Right kidney (tissue), 1 donor: ENCODE data around the gene COX4I1.
A peak's percentile ranks its signal among the peaks of the same experiment; 100 is the strongest.
"Not testable (repeated sequence)": the region's sequence is repeated elsewhere in the genome, so short reads cannot be mapped to it uniquely, and the experiment has no call there.

ENCODE experiments used
- DNase-seq: peaks from one replicate; pipeline ENCODE4 v3.0.0-alpha.2; 2016

The COX4I1 gene

DNA sequence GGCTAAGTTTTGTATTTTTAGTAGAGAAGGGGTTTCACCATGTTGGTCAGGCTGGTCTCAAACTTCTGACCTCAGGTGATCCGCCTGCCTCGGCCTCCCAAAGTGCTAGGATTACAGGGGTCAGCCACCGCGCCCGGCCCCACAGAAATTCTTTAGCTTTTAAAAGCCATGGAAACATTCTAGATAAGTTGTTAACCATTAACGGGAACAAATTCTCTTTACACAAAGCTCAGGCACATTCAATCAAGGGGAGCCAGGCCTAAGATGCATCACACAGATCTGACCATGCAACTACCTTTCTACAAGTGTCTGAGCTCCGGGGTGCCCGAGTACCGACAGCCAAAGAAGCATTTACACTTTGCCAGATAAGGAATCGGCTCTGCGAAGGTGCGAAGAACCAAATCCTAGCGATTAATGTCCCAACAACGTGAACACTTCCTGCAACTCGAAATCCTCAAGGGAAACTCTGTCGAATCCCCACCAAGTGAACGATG is 1.2 kb upstream of the COX4I1 start:
- no peak for DNase-seq

DNA sequence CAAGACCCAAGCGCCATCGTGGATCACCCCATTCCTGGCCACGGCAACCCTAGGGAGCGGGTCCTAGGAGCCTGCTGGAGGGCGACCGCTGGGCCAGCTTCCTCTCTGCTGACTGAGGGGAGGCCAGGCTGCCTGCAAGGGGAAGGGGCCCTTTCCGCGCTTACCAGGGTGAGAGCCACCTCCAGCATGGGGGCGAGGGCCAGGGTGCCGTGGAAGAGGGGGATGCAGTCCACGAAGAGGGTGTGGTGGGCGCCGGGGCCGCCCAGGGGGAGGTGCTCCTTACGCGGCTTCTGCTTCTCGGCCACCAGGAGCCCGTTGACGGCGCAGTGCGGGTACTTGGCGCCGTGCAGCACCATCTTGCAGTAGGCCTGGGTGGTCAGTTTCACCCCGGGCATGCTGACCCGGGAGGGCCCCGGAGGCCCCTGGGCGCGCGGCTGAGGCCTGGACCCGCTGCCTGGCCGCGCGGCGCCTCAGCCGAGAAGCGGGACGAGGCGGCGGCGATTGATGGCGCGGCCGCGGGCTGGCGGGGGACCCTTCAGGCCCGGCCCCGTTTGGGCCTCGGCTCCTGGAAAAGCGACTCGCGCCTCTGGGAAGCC is 496 bp upstream of the COX4I1 start:
- no peak for DNase-seq

DNA sequence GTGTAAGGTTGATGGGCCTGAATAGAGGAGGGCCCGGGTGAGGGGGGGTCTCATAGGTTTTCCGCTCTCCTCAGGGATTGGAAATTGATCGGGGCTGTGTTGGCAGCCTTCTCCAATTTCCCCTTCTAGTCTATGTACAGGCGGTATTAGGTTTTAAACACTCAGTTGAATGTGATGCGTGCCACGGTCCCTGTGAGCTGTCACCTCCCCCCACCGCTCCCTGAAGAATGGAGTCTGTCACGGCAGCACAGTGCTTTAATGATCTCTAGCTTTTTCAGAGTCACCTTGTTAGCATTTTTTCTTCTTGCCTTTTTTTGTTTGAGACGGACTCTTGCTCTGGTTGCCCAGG is 800 bp downstream of the COX4I1 start:
- no peak for DNase-seq

GRCh38 chr16:85803570-85803969 is 4.1 kb downstream of the COX4I1 start:
- DNase-seq = no peak

- no peak for DNase-seq
Measured at GRCh38 chr16:85805442-85806045, 6.0 kb downstream of the COX4I1 start.

DNA sequence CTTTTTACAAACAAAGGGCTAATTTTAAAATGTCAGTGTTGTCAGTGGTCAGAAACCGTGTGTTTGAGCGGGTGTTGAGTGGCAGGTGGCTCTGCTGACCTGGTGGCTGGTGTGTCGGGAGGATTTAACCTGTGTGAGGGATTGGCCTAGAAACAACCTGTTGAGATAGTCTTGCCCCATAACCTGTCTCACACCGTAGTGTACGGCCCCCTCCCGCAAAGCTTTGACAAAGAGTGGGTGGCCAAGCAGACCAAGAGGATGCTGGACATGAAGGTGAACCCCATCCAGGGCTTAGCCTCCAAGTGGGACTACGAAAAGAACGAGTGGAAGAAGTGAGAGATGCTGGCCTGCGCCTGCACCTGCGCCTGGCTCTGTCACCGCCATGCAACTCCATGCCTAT is 7.0 kb downstream of the COX4I1 start:
- no peak for DNase-seq

DNA sequence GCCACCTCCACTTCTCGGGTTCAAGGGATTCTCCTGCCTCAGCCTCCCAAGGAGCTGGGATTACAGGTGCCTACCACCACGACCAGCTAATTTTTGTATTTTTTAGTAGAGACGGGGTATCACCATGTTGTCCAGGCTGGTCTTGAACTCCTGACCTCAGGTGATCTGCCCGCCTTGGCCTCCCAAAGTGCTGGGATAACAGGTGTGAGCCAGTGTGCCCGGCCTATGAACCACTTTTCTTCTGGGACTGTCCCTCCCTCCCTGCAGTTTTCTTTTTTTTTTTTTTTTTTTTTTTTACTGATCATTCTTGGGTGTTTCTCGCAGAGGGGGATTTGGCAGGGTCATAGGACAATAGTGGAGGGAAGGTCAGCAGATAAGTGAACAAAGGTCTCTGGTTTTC is 7.8 kb downstream of the COX4I1 start:
- not testable (repeated sequence) for DNase-seq

- DNase-seq = not testable (repeated sequence)
Measured at GRCh38 chr16:85808104-85808503, 8.6 kb downstream of the COX4I1 start.

DNA sequence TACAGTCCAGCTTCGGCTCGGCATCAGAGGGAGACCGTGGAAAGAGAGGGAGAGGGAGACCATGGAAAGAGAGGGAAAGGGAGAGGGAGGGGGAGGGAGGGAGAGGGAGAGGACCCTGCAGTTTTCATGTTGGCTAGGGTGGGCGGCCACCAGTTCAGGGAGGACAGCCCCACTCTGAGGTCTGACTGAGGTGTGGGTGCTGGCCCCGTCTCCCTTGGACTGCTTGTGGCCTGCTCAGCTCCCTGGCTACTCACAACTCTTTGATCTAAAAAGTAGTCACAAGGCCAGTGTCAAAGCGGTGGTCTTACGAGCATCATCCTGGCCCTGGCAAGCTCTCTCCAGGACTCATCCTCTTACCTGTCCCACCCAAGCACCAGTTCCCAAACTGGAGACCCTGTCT is 9.4 kb downstream of the COX4I1 start:
- DNase-seq = no peak

DNA sequence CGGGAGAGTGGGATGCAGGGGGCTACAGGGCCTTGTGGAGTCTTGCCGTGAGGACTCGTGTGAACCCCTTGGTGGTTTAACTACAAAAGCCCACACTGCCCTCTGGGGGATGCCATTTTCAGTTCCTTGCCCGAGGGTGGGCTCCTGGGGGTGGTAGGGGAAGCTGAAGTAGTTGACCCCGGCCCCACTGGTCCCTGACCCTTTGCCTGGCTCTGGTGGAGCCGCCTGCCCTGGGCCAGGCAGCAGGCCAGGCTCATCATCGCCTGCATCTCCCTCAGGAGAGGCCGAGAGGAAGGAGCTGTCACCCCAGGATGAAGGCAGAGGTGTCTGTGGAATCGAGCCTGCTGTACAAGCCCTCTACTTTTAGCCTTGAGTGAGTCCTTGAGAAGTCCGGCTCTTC is 10.2 kb downstream of the COX4I1 start:
- no peak for DNase-seq

GRCh38 chr16:85810097-85810741 is 10.7 kb downstream of the COX4I1 start:
- no peak for DNase-seq

DNA sequence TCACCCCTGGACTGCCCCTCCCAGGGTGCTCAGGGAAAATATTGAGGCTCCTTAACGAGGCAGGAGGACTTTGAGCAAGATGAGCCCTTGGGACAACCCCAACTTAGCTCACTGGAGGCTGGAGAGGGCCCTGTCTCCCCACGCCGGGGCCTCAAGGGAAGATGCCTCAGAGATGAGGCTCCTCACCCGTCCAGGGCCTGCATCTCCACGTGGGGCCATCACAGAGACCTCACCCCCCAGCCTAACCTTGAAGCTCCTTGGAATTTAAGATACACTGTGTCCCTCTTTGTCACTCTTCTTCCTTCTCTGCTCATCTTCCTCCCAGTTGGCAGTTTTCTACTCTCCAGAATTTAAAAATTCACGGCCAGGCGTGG is 11.2 kb downstream of the COX4I1 start:
- DNase-seq = no peak

DNA sequence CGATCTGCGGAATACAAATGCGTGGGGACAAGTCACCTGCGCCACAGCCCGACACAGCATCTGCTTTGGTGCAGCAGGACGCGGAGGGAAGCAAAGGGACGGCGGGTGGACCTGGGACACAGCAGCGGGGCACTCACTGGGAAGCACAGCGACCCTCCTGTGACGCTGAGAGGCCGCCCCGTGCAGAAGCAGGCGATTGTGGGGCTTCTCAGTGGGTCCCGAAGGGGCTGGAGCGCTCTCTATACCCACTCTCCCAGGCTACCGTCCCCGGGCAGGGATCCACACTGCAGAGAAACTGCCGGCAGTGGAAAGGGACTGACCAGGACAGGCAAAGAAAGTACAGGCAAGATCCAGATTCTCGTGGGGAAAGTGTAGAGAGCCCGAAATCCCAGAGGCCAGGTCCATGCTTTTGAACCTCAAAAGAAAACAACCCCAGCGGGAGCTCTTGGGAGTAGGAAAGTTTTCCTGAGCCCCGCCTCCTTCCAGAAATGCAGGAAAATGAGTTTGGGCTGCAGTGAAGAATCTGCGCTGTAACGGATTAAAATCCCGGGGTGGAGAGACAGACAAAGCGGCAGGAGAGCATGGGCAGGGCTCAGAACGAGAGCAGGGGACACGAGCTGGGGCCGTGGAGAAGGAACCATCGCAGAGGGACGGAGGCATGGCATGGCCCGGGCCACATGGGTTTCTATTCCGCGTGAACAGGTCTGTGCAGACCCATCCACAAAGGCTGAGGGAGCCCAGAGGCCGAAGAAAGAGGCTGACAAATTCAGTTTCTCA is 12.7 kb downstream of the COX4I1 start:
- no peak for DNase-seq

DNA sequence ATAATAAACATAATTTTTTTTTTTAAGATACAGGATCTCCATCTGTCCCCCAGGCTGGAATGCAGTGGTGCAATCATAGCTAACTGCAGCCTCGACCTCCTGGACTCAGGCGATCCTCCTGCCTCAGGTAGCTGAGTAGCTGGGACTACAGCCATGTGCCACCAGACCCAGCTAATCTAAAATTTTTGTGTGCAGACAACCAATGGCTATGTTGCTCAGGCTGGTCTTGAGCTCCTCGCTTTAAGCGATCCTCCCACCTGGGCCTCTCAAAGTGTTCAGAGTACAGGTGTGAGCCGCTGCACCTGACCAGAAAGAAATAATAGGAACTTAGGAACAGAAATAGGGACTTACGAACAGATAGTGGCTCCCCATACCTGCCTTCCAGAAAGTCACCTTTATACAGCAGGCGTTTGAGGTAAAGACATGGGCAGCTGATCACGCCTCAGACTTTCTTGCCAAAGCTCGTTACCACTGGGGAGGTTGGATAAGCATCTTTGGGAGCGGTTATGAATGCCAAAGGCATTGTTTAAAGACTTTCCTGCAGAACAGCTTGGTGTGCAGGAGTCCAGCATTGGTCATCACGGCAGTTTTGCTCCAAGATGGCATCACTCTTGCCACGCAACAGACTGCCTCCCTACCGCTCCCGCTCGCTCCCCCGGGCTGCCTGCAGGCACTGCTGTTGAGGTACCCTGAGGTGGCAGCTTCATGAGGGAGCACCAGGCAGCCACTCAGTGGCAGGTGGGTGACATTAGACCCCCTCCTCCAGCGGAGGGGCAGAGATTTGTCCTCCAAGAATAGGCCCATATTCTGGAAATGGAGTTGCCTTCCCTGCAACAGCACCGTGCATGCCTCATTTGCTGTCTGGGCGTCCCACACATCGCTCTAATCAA is 13.6 kb downstream of the COX4I1 start:
- DNase-seq = no peak

DNA sequence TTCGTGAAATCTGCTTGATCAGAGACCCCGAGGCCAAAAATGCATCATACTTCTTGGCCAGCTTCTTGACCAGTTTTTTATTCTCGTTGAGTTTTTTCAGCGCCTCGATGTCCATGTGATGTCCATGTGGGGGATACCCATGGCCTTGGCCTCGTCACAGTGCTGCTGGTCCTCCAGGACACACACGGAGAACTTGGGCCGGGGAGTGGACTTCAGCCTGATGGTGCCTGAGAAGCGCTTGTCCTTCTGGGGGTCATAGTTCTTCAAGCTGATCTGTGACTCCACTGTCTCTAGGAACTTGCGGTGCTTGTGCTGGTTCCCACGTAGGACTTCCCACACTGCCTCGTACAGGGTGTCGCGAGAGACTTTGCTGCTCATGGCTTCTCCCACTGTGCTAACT is 16.7 kb downstream of the COX4I1 start:
- DNase-seq = no peak

- not testable (repeated sequence) for DNase-seq
Measured at GRCh38 chr16:85817195-85817594, 17.7 kb downstream of the COX4I1 start.

DNA sequence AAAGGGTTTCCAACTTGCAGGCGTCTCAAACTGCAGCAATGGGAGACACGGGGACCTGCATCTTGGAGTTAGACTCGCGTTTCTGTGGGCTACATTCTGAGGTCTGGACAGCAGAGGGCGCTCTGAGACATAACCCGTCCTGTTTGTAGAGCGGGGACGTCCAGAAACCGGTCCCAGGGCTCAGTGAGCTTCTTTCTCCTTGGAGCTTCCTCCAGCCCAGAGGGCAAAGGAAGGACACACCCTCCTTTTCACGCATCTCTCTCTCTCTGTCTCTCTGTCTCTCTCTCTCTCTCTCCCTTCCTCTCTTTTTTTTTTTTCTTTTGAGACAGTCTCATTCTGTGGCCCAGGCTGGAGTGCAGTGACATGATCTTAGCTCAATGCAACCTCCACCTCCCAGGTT is 19.8 kb downstream of the COX4I1 start:
- peak; percentile 39 for DNase-seq

- no peak for DNase-seq
Measured at GRCh38 chr16:85819771-85820170, 20.3 kb downstream of the COX4I1 start.

- no peak for DNase-seq
Measured at GRCh38 chr16:85820604-85821372, 21.3 kb downstream of the COX4I1 start.

GRCh38 chr16:85821390-85822135 is 22.1 kb downstream of the COX4I1 start:
- DNase-seq = peak; percentile 71

DNA sequence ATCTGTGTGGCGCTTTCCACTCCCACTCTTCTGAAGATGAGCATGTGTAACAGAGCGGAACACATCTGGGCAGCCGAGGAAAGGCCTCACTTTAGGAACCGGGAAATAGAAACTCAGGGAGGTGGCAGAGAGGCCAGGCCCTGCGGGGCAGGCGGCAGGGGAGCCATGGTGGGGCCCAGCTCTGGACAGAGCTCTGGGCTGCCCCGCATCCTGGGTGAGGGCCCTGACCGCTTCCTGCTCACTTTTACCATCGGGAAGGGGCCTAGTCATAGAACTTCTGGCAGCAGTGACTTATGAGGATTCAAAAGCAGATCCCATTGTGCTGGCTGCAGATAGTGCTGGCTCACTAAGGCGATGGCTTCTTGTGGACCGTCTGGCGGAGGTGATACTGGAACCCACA is 22.6 kb downstream of the COX4I1 start:
- no peak for DNase-seq
